Endodermal cell (in vitro differentiated cells): Measurements from ENCODE around the gene PHYKPL. TPM values are rescaled to one million over a fixed set of nuclear protein-coding genes. Genes with fewer than 3 reads are reported as not detected.
A peak's percentile ranks its signal among the peaks of the same experiment; 100 is the strongest.

Source experiments
- DNase-seq: peaks from one replicate; pipeline ENCODE4 v3.0.0-alpha.2; 2017
- H3K27ac ChIP-seq: 2 replicates; pipeline ENCODE4 v1.5.1; 2013; ENCODE audit warnings: mild to moderate bottlenecking, low read depth, low read length, moderate library complexity
- H3K27me3 ChIP-seq: 2 replicates; pipeline ENCODE4 v1.6.1; 2013; ENCODE audit warnings: mild to moderate bottlenecking, low read length, moderate library complexity; ENCODE audit not compliant: insufficient read depth, control insufficient read depth, poor library complexity, severe bottlenecking
- H3K36me3 ChIP-seq: 2 replicates; pipeline ENCODE4 v1.7.0; 2013; ENCODE audit warnings: mild to moderate bottlenecking, low read length, moderate library complexity; ENCODE audit not compliant: control insufficient read depth, insufficient read depth
- H3K4me1 ChIP-seq: one replicate; pipeline ENCODE4 v1.7.0; 2013; ENCODE audit warnings: low read length; ENCODE audit not compliant: control insufficient read depth, insufficient read depth
- H3K4me3 ChIP-seq: 2 replicates; pipeline ENCODE4 v1.5.1; 2013; ENCODE audit warnings: mild to moderate bottlenecking, low read length, moderate library complexity
- H3K9ac ChIP-seq: 2 replicates; pipeline ENCODE4 v1.6.1; 2013; ENCODE audit warnings: mild to moderate bottlenecking, low read length, moderate library complexity; ENCODE audit not compliant: poor library complexity, severe bottlenecking; ENCODE audit errors: extremely low read depth
- H3K9me3 ChIP-seq: 2 replicates; pipeline ENCODE4 v1.6.1; 2013; ENCODE audit warnings: mild to moderate bottlenecking, low read length, moderate library complexity; ENCODE audit not compliant: control insufficient read depth
- H3K27ac Mint-ChIP-seq: 2 replicates; pipeline ENCODE4 v1.8.0; 2020; ENCODE audit warnings: mixed read lengths
- H3K27me3 Mint-ChIP-seq: 2 replicates; pipeline ENCODE4 v1.8.0; 2021; ENCODE audit warnings: mild to moderate bottlenecking, mixed read lengths; ENCODE audit not compliant: insufficient read depth
- H3K36me3 Mint-ChIP-seq: 2 replicates; pipeline ENCODE4 v1.8.0; 2020; ENCODE audit warnings: low read depth, mixed read lengths
- H3K4me1 Mint-ChIP-seq: 2 replicates; pipeline ENCODE4 v1.8.0; 2020; ENCODE audit warnings: mixed read lengths
- H3K4me3 Mint-ChIP-seq: 2 replicates; pipeline ENCODE4 v1.8.0; 2020; ENCODE audit warnings: mild to moderate bottlenecking, moderate library complexity, mixed read lengths
- H3K9me3 Mint-ChIP-seq: 2 replicates; pipeline ENCODE4 v1.8.0; 2020; ENCODE audit warnings: mild to moderate bottlenecking, mixed read lengths
- CTCF ChIP-seq: fragments of 200-600 bp; sonication (generic); conservative IDR thresholded peaks from 2 replicates; pipeline ENCODE4 v1.5.0; 2021; ENCODE audit warnings: antibody characterized with exemption, mild to moderate bottlenecking
- WGBS, 2 experiments: methylation state at CpG; one replicate each; pipeline versions ENCODE4 v1.1.5 to v1.1.7; 2013; ENCODE audit warnings: missing lambda C conversion rate in 2 of 2, mixed read lengths in 1 of 2; ENCODE audit not compliant: insufficient coverage in 1 of 2, insufficient read length in 1 of 2; 5-methylcytosine and 5-hydroxymethylcytosine counted together
- total RNA-seq, 2 donors: library from RNA; stranded (reverse); fragmentation: NEBNext Ultra II Directional in 1 of 2; extraction: Animal tissue kit (Norgen Biotek cat#: 25700) in 1 of 2; gene quantifications; 2 replicates in 1 of 2; 3 replicates in 1 of 2; pipeline ENCODE4 v1.2.1, GENCODE V29; 2021

The PHYKPL gene
- total RNA-seq, 2 donors from 2014 or later, result 59.9 to 82.5 TPM

GRCh38 chr5:178177569-178177968, 55.0 kb downstream of the PHYKPL start:
- no peaks in the 10 kb centered on the region for H3K27me3 Mint-ChIP-seq
- Histone ChIP-seq H3K9me3 (no peaks in the 10 kb centered on the region), H3K27me3 (no peaks in the 10 kb centered on the region), H3K4me1 (no peaks in the 10 kb centered on the region), H3K27ac (no peak overlapping the region), H3K9ac (no peak overlapping the region), H3K36me3 (no peaks in the 10 kb centered on the region), H3K4me3 (no peak overlapping the region)
- TF ChIP-seq CTCF, result peak; percentile 35
- 91 to 95% methylated on average over 8 of the region's 8 CpGs for WGBS, 2 experiments
- H3K9me3 Mint-ChIP-seq, result peaks cover 7% of the 10 kb centered on the region
- peaks cover 2% of the 10 kb centered on the region for H3K36me3 Mint-ChIP-seq
- no peak overlapping the region for H3K4me3 Mint-ChIP-seq
- H3K27ac Mint-ChIP-seq, result no peak overlapping the region
- peak; percentile 63 for DNase-seq
- peaks cover 27% of the 10 kb centered on the region for H3K4me1 Mint-ChIP-seq

- peaks cover 20% of the 10 kb centered on the region for H3K4me1 Mint-ChIP-seq
- peaks cover 4% of the 10 kb centered on the region for H3K9me3 Mint-ChIP-seq
- H3K4me3 Mint-ChIP-seq, result no peak overlapping the region
- TF ChIP-seq CTCF, result no peak
- Histone ChIP-seq H3K9ac (no peak overlapping the region), H3K4me1 (no peaks in the 10 kb centered on the region), H3K36me3 (no peaks in the 10 kb centered on the region), H3K9me3 (no peaks in the 10 kb centered on the region), H3K27ac (no peak overlapping the region), H3K4me3 (no peak overlapping the region), H3K27me3 (no peaks in the 10 kb centered on the region)
- no peaks in the 10 kb centered on the region for H3K27me3 Mint-ChIP-seq
- peaks cover 2% of the 10 kb centered on the region for H3K36me3 Mint-ChIP-seq
- peak; percentile 16 for DNase-seq
- H3K27ac Mint-ChIP-seq, result no peak overlapping the region
- 89 to 93% methylated on average over 5 to 6 of the region's 6 CpGs for WGBS, 2 experiments
Measured at GRCh38 chr5:178176791-178177190, 55.8 kb downstream of the PHYKPL start.

GRCh38 chr5:178174456-178174855, 58.1 kb downstream of the PHYKPL start:
- Histone ChIP-seq H3K27ac (no peak overlapping the region), H3K9me3 (no peaks in the 10 kb centered on the region), H3K27me3 (no peaks in the 10 kb centered on the region), H3K4me3 (no peak overlapping the region), H3K4me1 (no peaks in the 10 kb centered on the region), H3K36me3 (no peaks in the 10 kb centered on the region), H3K9ac (no peak overlapping the region)
- Mint-ChIP-seq H3K27ac (no peak overlapping the region), H3K27me3 (no peaks in the 10 kb centered on the region), H3K4me3 (no peak overlapping the region), H3K36me3 (peaks cover 2% of the 10 kb centered on the region), H3K9me3 (peaks cover 4% of the 10 kb centered on the region), H3K4me1 (peaks cover 10% of the 10 kb centered on the region)
- DNase-seq, result no peak
- no peak for TF ChIP-seq CTCF
- 96 to 100% methylated on average over 3 of the region's 3 CpGs for WGBS, 2 experiments
